ENCODE measurements around the gene SYNE2.

DNA sequence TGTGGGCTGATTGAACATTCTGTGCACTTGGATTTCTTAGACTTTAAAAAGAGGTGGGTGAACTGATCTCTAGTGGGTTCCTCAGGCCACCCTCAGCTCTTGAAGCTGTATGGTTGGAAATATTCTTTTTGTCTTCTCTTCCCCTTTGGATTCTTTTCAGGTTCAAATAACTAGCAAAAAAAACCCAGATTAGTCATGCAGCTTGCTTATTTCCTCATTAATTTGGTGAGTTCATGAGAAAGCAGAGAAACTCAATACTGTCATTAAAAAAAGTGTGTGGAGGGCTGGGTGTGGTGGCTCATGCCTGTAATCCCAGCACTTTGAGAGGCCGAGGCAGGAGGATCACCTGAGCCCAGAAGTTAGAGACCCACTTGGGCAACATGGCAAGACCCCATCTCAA, 258.0 kb downstream of the SYNE2 start:
- TF ChIP-seq, protein P1, sequence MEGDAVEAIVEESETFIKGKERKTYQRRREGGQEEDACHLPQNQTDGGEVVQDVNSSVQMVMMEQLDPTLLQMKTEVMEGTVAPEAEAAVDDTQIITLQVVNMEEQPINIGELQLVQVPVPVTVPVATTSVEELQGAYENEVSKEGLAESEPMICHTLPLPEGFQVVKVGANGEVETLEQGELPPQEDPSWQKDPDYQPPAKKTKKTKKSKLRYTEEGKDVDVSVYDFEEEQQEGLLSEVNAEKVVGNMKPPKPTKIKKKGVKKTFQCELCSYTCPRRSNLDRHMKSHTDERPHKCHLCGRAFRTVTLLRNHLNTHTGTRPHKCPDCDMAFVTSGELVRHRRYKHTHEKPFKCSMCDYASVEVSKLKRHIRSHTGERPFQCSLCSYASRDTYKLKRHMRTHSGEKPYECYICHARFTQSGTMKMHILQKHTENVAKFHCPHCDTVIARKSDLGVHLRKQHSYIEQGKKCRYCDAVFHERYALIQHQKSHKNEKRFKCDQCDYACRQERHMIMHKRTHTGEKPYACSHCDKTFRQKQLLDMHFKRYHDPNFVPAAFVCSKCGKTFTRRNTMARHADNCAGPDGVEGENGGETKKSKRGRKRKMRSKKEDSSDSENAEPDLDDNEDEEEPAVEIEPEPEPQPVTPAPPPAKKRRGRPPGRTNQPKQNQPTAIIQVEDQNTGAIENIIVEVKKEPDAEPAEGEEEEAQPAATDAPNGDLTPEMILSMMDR (conservative IDR thresholded peaks at IDR 0.05; ENCODE audit: low read length), result no peak
- no peak for TF ChIP-seq EZH2phosphoT487 (IDR thresholded peaks at IDR 0.05; ENCODE audit: borderline replicate concordance, low read depth, low read length)
